Esophagus muscularis mucosa (tissue), 3 donors: Measurements from ENCODE around the gene PADI2.

Source experiments
- CTCF ChIP-seq, 3 experiments: fragments of 200-600 bp in 2 of 3; fragments of 450-650 bp in 1 of 3; sonication (generic) in 2 of 3; IDR thresholded peaks; one replicate each; pipeline ENCODE4 v1.5.1; 2017 to 2019; ENCODE audit warnings: antibody characterized with exemption in 3 of 3, mild to moderate bottlenecking in 2 of 3, moderate library complexity in 1 of 3
- POLR2A ChIP-seq: fragments of 450-650 bp; IDR thresholded peaks from one replicate; pipeline ENCODE4 v1.6.1; 2017; ENCODE audit warnings: antibody characterized with exemption, moderate library complexity, mild to moderate bottlenecking, low read depth
- POLR2AphosphoS5 ChIP-seq, 2 donors: sonication (generic); formaldehyde crosslinking; IDR thresholded peaks; one replicate each; pipeline ENCODE4 v1.6.1; 2017; ENCODE audit warnings: antibody characterized with exemption in 2 of 2

GRCh38 chr1:17032741-17033140 is 86.5 kb downstream of the PADI2 start:
- TF ChIP-seq POLR2A (no peak), CTCF (IDR thresholded peaks at IDR 0.05) (no peak), POLR2AphosphoS5 (IDR thresholded peaks at IDR 0.05) (no peak)
